HepG2 (cell line): Measurements from ENCODE around the gene WDR43. TPM values are rescaled to one million over a fixed set of nuclear protein-coding genes. Genes with fewer than 3 reads are reported as not detected.

Experiments used
- ARNT2 ChIP-seq: sonication (generic); formaldehyde crosslinking; IDR thresholded peaks from 2 replicates; pipeline ENCODE4 v1.8.0; 2022; ENCODE audit warnings: mild to moderate bottlenecking, low read depth, missing genetic modification reagents, moderate library complexity
- ATAD3A ChIP-seq: sonication (generic); formaldehyde crosslinking; IDR thresholded peaks from 2 replicates; pipeline ENCODE4 v1.4.0; 2020; ENCODE audit warnings: missing genetic modification reagents
- CEBPZ ChIP-seq: IDR thresholded peaks from 2 replicates; pipeline ENCODE4 v1.6.1; 2012; ENCODE audit warnings: low read length, improper control_type of control experiment
- E2F1 ChIP-seq: sonication (generic); formaldehyde crosslinking; IDR thresholded peaks from 2 replicates; pipeline ENCODE4 v1.5.0; 2020; ENCODE audit warnings: missing genetic modification reagents
- HNF1A ChIP-seq, 2 experiments: sonication (generic) in 1 of 2; formaldehyde crosslinking in 1 of 2; IDR thresholded peaks; 2 replicates each; pipeline versions ENCODE4 v1.4.0 to v1.6.1; 2016 to 2020; ENCODE audit warnings: borderline replicate concordance in 1 of 2, low read depth in 1 of 2, mild to moderate bottlenecking in 1 of 2, missing genetic modification reagents in 1 of 2
- KLF9 ChIP-seq: IDR thresholded peaks from 2 replicates; pipeline ENCODE4 v1.6.1; 2016; ENCODE audit warnings: low read depth
- MEF2D ChIP-seq: sonication (generic); formaldehyde crosslinking; IDR thresholded peaks from 2 replicates; pipeline ENCODE4 v1.5.1; 2020; ENCODE audit warnings: mild to moderate bottlenecking, missing genetic modification reagents
- PHF21A ChIP-seq: sonication (generic); formaldehyde crosslinking; IDR thresholded peaks from 2 replicates; pipeline ENCODE4 v1.5.0; 2020; ENCODE audit warnings: mild to moderate bottlenecking, missing genetic modification reagents
- SMYD3 ChIP-seq: sonication (generic); formaldehyde crosslinking; IDR thresholded peaks from 2 replicates; pipeline ENCODE4 v1.8.1; 2023; ENCODE audit warnings: mild to moderate bottlenecking, missing genetic modification reagents
- ZFAT ChIP-seq: sonication (generic); formaldehyde crosslinking; conservative IDR thresholded peaks from 2 replicates; pipeline ENCODE4 v1.8.1; 2023; ENCODE audit warnings: missing genetic modification reagents, inconsistent platforms
- ZMYM4 ChIP-seq: sonication (generic); formaldehyde crosslinking; IDR thresholded peaks from 2 replicates; pipeline ENCODE4 v1.8.1; 2023; ENCODE audit warnings: mild to moderate bottlenecking, missing genetic modification reagents
- ZNF12 ChIP-seq: sonication (generic); formaldehyde crosslinking; IDR thresholded peaks from 2 replicates; pipeline ENCODE4 v1.5.0; 2020; ENCODE audit warnings: missing genetic modification reagents
- ZNF17 ChIP-seq: sonication (generic); formaldehyde crosslinking; IDR thresholded peaks from 2 replicates; pipeline ENCODE4 v1.5.0; 2020; ENCODE audit warnings: mild to moderate bottlenecking, missing genetic modification reagents
- ZNF30 ChIP-seq: sonication (generic); formaldehyde crosslinking; IDR thresholded peaks from 2 replicates; pipeline ENCODE4 v1.5.0; 2020; ENCODE audit warnings: mild to moderate bottlenecking, missing genetic modification reagents
- ZNF333 ChIP-seq: sonication (generic); formaldehyde crosslinking; IDR thresholded peaks from 2 replicates; pipeline ENCODE4 v1.4.0; 2020; ENCODE audit warnings: mild to moderate bottlenecking, missing genetic modification reagents, borderline replicate concordance
- ZNF616 ChIP-seq: sonication (generic); formaldehyde crosslinking; IDR thresholded peaks from 2 replicates; pipeline ENCODE4 v1.5.0; 2020; ENCODE audit warnings: low read depth, mild to moderate bottlenecking, missing genetic modification reagents
- ZNF629 ChIP-seq: sonication (generic); formaldehyde crosslinking; conservative IDR thresholded peaks from 2 replicates; pipeline ENCODE4 v1.5.0; 2020; ENCODE audit warnings: missing genetic modification reagents
- polyA plus RNA-seq, 8 experiments: library from polyadenylated mRNA; depleted of rRNA in 3 of 8; stranded (reverse) in 7 of 8; unstranded in 1 of 8; fragments of >200 nt; fragmentation: Illumina TruSeq in 4 of 8; extraction: Trizol in 4 of 8; gene quantifications; 2 replicates each; pipeline versions ENCODE4 v1.2.1 to v1.2.3, GENCODE V29; 2011 to 2016; ENCODE audit warnings: low read depth in 4 of 8, missing spikeins in 1 of 8, mixed read lengths in 1 of 8; ENCODE audit not compliant: insufficient read depth in 1 of 8
- total RNA-seq, 5 experiments: library from RNA; depleted of rRNA; stranded (reverse); fragments of >200 nt; fragmentation: Illumina TruSeq; extraction: Trizol; gene quantifications; 2 replicates each; pipeline ENCODE4 v1.2.3, GENCODE V29; 2016; ENCODE audit warnings: low read depth in 1 of 5

The WDR43 gene
- total and polyA plus RNA-seq, 2 of the 13 experiments (the other 11 are each of a cell fraction or from before 2014, with no cell fraction given): 121 to 167 TPM

GRCh38 chr2:28894470-28895188, at the start of gene WDR43 (continued):
- TF ChIP-seq ZNF333 (CRISPR knock-in tag) (no peak), PHF21A (CRISPR knock-in tag) (peak; percentile 91), CEBPZ (no peak), ZNF30 (CRISPR knock-in tag) (no peak), ARNT2 (peak; percentile 89), KLF9 (CRISPR knock-in tag) (no peak), ZFAT (CRISPR knock-in tag) (no peak), MEF2D (CRISPR knock-in tag) (no peak), HNF1A (IDR thresholded peaks at IDR 0.05; ENCODE audit: low read depth) (no peak), HNF1A (CRISPR knock-in tag; IDR thresholded peaks at IDR 0.05; ENCODE audit: borderline replicate concordance) (peak; percentile 78; the same call in 1 of the 2 replicates), E2F1 (no peak), ZNF629 (no peak; the same call in 1 of the 2 replicates), ZNF12 (CRISPR knock-in tag) (peak; percentile 50; the same call in 1 of the 2 replicates), ATAD3A (CRISPR knock-in tag) (0 out of 2 replicates have a peak, but pooled peaks have one; percentile 53), ZNF616 (CRISPR knock-in tag) (0 out of 2 replicates have a peak, but pooled peaks have one; percentile 54), SMYD3 (CRISPR knock-in tag) (peak; percentile 68; the same call in 1 of the 2 replicates), ZMYM4 (CRISPR knock-in tag) (peak; percentile 96), ZNF17 (CRISPR knock-in tag) (no peak)
